Fibroblast of the aortic adventitia (primary cell): ENCODE results near the gene KCND1. TPM values are rescaled to one million over a fixed set of nuclear protein-coding genes. Genes with fewer than 3 reads are reported as not detected.

ENCODE experiments used
- DNase-seq: peaks from one replicate; pipeline ENCODE4 v3.0.0-alpha.2; 2010; ENCODE audit warnings: low read depth
- H3K4me3 ChIP-seq: 2 replicates; pipeline ENCODE4 v1.5.1; 2011; ENCODE audit warnings: low read depth, mild to moderate bottlenecking, control low read depth, low read length, moderate library complexity
- total RNA-seq: library from RNA; depleted of rRNA; stranded (reverse); fragments of >200 nt; gene quantifications from 2 replicates; pipeline ENCODE4 v1.2.3, GENCODE V29; 2012; ENCODE audit warnings: low replicate concordance
- TF ChIP-seq, protein P1 (sequence below): IDR thresholded peaks from 2 replicates; pipeline ENCODE4 v1.5.1; 2011; ENCODE audit warnings: mild to moderate bottlenecking, low read length, control low read depth, inconsistent platforms; ENCODE audit not compliant: insufficient read depth

The KCND1 gene
- total RNA-seq, 1 donor = 0.81 TPM

GRCh38 chrX:48939524-48940228, 32.0 kb downstream of the KCND1 start:
- no peak overlapping the region for H3K4me3 ChIP-seq
- DNase-seq = no peak
- TF ChIP-seq, protein P1, sequence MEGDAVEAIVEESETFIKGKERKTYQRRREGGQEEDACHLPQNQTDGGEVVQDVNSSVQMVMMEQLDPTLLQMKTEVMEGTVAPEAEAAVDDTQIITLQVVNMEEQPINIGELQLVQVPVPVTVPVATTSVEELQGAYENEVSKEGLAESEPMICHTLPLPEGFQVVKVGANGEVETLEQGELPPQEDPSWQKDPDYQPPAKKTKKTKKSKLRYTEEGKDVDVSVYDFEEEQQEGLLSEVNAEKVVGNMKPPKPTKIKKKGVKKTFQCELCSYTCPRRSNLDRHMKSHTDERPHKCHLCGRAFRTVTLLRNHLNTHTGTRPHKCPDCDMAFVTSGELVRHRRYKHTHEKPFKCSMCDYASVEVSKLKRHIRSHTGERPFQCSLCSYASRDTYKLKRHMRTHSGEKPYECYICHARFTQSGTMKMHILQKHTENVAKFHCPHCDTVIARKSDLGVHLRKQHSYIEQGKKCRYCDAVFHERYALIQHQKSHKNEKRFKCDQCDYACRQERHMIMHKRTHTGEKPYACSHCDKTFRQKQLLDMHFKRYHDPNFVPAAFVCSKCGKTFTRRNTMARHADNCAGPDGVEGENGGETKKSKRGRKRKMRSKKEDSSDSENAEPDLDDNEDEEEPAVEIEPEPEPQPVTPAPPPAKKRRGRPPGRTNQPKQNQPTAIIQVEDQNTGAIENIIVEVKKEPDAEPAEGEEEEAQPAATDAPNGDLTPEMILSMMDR = no peak

GRCh38 chrX:48938721-48939425, 32.8 kb downstream of the KCND1 start:
- TF ChIP-seq, protein P1 = no peak
- no peak overlapping the region for H3K4me3 ChIP-seq
- DNase-seq = no peak

DNA sequence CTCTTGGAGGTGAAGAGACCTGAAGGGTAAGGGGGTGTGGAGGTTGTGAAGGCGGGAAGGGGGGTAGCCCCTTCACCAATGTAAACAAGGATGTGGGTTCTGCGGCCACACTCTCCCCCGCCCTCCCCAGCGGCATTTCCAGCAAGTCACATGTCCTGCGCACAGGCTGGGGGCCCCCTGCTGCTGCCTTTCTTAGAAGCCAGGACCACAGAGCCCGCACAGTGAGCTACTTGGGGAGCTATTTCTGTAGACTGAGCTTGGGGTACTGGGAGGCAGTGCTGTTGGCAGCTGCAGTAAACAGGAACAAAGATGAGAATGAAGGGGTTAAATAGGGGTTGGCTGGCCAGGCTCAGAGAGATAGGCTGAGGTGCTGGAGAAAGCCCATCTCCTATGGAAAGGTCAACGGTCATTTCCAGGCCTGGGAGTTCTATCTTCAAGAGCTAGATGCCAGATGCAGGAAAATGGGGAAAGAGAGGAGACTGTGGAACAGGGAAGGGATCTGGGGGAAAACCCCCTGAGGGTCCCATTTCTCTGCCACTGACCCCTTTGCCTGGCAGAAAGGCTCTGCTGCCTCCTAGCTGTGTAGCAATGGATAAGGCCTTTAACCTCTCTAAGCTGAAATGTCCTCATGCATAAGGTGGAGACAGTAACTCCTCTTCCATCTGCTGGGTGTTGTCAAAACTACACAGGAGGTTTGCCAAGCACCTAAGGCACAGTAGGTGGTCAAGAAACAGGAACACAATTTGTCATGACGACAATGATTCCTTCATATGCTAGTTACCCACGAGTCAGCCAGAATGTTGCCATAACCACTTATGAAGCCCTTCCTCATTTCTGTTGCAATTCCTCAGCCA, 34.4 kb downstream of the KCND1 start:
- DNase-seq = no peak
- H3K4me3 ChIP-seq = no peak overlapping the region
- TF ChIP-seq, protein P1 = no peak

GRCh38 chrX:48936429-48937053, 35.1 kb downstream of the KCND1 start:
- DNase-seq = no peak
- TF ChIP-seq, protein P1 = no peak
- H3K4me3 ChIP-seq = no peak overlapping the region

- no peak overlapping the region for H3K4me3 ChIP-seq
- DNase-seq = no peak
- TF ChIP-seq, protein P1 = no peak
Observed at GRCh38 chrX:48935301-48935670, 36.4 kb downstream of the KCND1 start.

DNA sequence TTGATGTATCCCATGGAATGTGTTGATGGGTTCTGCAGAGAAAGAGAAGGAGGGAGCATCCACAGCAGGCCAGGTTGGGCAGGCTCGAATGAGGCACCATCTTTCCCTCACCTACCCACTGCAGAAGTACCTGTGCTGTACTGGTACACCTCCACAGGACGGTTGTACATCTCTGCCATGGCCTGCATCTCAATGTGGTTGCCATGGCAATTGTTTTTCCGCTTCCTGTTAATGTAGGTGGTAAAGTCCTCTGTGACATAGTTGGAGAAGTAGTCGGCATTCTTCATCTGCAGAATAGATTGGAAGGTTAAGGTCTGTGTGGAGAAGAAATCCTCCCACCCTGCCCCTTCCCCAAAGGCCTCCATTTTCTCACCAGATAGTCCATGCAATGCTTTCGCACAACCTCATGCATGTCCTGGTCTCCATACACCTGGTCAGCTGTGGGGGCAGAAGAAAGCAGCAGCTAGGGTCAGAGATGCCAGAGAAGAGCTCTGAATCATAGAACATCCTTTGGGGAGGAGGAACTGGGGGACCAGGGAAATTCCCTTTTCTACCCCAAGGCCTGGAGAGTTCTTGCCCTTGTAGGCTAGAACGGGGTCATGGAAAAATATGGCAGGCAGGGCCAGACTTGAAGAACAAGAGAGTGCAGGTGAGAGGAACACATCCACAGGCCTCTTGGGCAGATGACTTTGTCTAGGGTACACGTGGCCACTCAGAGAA, 36.9 kb downstream of the KCND1 start:
- no peak for DNase-seq
- H3K4me3 ChIP-seq = no peak overlapping the region
- TF ChIP-seq, protein P1 = no peak
